Measurements from ENCODE around the gene TRAF7.
"Not testable (repeated sequence)": the region's sequence is repeated elsewhere in the genome, so short reads cannot be mapped to it uniquely, and the experiment has no call there.

DNA sequence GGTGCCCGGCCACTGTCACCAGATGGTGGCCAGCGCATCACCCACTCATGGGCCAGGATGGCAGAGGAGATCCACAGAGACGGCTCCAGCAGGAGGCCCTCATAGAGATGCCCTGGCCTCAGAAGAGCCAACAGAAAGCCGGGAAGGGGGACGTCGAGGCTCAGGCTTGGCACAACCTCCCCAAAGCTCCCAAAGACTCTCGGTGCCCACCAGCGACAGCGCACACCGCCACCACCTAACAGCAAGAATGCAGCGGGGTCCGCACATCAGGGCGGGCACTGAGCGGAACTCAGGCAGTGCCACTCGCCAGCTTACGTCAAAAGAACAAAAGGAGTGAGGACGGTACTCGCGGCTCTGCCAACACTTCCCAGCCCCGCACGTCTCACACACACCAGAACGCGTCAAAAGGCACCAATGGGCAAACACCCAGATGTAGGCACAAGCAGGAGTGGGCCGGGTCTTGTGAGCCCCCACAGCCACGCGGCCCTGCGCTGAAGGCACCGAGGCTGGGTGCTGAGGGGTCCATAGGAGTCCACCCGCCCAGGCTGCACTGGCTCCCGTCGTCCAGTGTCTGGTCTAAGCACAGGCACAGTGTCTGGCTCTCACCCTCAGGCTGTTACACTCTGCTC is 28.5 kb upstream of the TRAF7 start:
- not testable (repeated sequence) for TF ChIP-seq EZH2 (IDR thresholded peaks at IDR 0.05; ENCODE audit: borderline replicate concordance, low read depth, low read length, severe bottlenecking)
- TF ChIP-seq, protein P1, sequence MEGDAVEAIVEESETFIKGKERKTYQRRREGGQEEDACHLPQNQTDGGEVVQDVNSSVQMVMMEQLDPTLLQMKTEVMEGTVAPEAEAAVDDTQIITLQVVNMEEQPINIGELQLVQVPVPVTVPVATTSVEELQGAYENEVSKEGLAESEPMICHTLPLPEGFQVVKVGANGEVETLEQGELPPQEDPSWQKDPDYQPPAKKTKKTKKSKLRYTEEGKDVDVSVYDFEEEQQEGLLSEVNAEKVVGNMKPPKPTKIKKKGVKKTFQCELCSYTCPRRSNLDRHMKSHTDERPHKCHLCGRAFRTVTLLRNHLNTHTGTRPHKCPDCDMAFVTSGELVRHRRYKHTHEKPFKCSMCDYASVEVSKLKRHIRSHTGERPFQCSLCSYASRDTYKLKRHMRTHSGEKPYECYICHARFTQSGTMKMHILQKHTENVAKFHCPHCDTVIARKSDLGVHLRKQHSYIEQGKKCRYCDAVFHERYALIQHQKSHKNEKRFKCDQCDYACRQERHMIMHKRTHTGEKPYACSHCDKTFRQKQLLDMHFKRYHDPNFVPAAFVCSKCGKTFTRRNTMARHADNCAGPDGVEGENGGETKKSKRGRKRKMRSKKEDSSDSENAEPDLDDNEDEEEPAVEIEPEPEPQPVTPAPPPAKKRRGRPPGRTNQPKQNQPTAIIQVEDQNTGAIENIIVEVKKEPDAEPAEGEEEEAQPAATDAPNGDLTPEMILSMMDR (IDR thresholded peaks at IDR 0.05; ENCODE audit: borderline replicate concordance, extremely low read depth, low read length, poor library complexity, severe bottlenecking) = not testable (repeated sequence)

Data from DND-41 (cell line).